Choroid plexus epithelial cell (primary cell): ENCODE results near the gene ANKIB1.

Source experiments
- DNase-seq: peaks from one replicate; pipeline ENCODE4 v3.0.0-alpha.2; 2010; ENCODE audit warnings: low read depth
- H3K4me3 ChIP-seq: 2 replicates; pipeline ENCODE4 v1.5.1; 2011; ENCODE audit warnings: low read depth, mild to moderate bottlenecking, control low read depth, low read length, moderate library complexity
- CTCF ChIP-seq: conservative IDR thresholded peaks from 2 replicates; pipeline ENCODE4 v1.5.1; 2011; ENCODE audit warnings: low read depth, mild to moderate bottlenecking, control low read depth, inconsistent platforms, low read length, moderate library complexity

Gene ANKIB1

GRCh38 chr7:92296880-92297445 is 51.2 kb downstream of the ANKIB1 start:
- H3K4me3 ChIP-seq: no peak overlapping the region
- no peak for DNase-seq
- TF ChIP-seq CTCF: no peak

GRCh38 chr7:92297736-92298135 is 52.0 kb downstream of the ANKIB1 start:
- DNase-seq: no peak
- no peak for TF ChIP-seq CTCF
- no peak overlapping the region for H3K4me3 ChIP-seq

GRCh38 chr7:92303761-92304160 is 58.0 kb downstream of the ANKIB1 start:
- DNase-seq: no peak
- no peak for TF ChIP-seq CTCF
- H3K4me3 ChIP-seq: no peak overlapping the region

- DNase-seq: no peak
- no peak overlapping the region for H3K4me3 ChIP-seq
- no peak for TF ChIP-seq CTCF
Measured at GRCh38 chr7:92304406-92304893, 58.7 kb downstream of the ANKIB1 start.

- no peak for DNase-seq
- TF ChIP-seq CTCF: no peak
- H3K4me3 ChIP-seq: no peak overlapping the region
Measured at GRCh38 chr7:92306153-92306552, 60.4 kb downstream of the ANKIB1 start.

- no peak for TF ChIP-seq CTCF
- H3K4me3 ChIP-seq: no peak overlapping the region
- DNase-seq: no peak
Measured at GRCh38 chr7:92313055-92313454, 67.3 kb downstream of the ANKIB1 start.

GRCh38 chr7:92319243-92319642 is 73.5 kb downstream of the ANKIB1 start:
- no peak for TF ChIP-seq CTCF
- DNase-seq: no peak
- H3K4me3 ChIP-seq: no peak overlapping the region
